Measurements from ENCODE around the gene ATRN. TPM values are rescaled to one million over a fixed set of nuclear protein-coding genes. Genes with fewer than 3 reads are reported as not detected.

ATRN gene
- total RNA-seq, 2 experiments from 2014 or later = 6.8 to 7.6 TPM

DNA sequence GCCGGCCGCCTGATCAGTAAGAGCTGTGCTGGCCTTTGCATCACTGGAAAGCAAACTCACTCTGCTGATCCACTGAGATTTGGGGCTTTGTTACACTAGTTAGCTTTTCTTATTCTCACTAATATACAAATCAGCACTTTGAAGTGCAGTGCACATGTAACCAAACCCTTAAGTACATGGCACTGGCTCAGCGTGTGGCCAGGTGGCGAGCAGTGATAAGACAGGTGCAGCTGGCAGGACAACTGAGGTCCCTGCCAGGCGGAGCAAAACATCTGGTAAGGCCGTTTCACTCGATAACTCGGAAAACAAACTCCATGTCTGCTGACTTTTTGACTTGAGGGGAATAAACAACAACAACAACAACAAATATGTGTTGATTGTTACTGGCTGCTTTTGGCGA lies 181.4 kb downstream of the ATRN start:
- ChIA-PET POLR2A (no interaction called here), CTCF (interaction anchor here (0.6 kb wide), 1 partner anchor 22 kb away, joined by 3 read pairs; no protein-coding TSS in a partner anchor)
- DNase-seq (no peak), ATAC-seq (no peak)
- Mint-ChIP-seq H3K4me1 (no peaks in the 10 kb centered on the region), H3K27ac (no peak overlapping the region), H3K9me3 (ENCODE audit: low read depth) (no peaks in the 10 kb centered on the region), H3K4me3 (no peak overlapping the region), H3K36me3 (ENCODE audit: low read depth) (peaks cover 10% of the 10 kb centered on the region), H3K27me3 (no peaks in the 10 kb centered on the region)
- intact Hi-C loops (cut with DNase I, micrococcal nuclease) = no loop called here

DNA sequence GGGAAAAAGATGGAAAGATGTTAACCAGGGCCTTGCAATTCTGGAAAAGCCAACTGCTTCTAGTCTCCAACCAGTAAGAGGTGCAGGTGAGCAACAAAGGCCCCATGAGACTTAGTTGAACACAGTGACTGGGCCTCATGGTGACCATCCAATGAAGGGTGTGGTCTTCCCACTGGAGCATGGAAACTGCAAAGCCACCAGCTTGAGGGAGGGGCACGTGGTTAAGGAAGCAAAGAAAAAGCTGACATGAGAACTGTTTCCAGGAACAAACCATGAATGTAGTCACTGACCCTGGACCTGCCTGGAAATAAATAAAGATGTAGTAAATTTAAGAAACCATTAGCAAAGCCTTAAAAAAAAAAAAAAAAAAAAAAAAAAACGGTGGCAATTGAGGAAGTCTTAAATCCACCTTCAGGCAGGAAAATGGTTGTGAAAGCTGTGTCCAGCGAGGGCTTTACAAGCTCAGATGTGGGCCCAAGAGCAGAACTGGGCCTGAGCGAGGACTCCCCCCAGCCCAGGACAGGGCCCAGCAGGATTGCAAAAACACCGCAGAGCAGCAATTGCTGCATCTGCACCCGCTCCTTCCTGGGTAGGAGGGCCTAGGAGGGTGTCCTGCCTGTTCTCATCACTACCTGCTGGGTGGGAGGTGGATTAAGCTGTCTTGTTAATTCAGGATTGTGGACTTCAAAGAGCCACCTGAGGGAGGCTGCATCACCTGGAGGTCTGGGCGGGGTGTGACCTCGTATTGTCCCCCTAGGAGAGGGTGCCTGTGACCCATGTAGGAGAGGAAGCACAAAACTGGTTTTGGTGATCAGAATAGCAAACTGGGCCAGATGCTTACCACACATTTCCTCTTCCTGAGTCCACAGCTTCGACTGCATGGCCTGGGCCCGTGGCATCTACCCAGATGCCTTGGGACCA lies 182.1 kb downstream of the ATRN start:
- CTCF ChIA-PET = interaction anchor here (1.5 kb wide), 1 partner anchor 13 kb away, joined by 3 read pairs; no protein-coding TSS in a partner anchor
- H3K4me3 Mint-ChIP-seq = no peak overlapping the region
- ATAC-seq = no peak
- DNase-seq = no peak
- H3K4me1 Mint-ChIP-seq = no peaks in the 10 kb centered on the region
- H3K27ac Mint-ChIP-seq = no peak overlapping the region
- peaks cover 8% of the 10 kb centered on the region for H3K36me3 Mint-ChIP-seq (ENCODE audit: low read depth)
- no peaks in the 10 kb centered on the region for H3K27me3 Mint-ChIP-seq
- no peaks in the 10 kb centered on the region for H3K9me3 Mint-ChIP-seq (ENCODE audit: low read depth)
- intact Hi-C loops (cut with DNase I, micrococcal nuclease) = no loop called here
- POLR2A ChIA-PET = no interaction called here

DNA sequence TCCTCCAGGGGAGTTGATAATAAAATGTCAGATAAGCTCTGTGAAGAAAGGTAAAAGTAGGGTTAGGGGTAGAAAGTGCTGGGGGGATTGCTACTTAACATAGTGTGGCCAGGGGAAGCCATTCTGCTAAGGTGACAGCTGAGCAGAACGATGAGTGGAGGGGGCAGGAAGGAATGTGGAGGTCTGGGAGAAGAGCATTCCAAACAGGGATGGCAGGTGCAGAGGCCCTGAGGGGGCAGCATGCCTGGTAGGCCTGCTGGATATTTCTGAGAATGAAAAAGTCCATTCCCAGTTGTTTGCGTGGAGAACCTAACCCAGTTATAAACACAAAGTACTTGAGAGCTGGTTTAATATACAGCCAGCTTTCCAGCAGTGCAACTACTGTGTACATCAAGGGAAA lies 183.1 kb downstream of the ATRN start:
- ChIA-PET CTCF (interaction anchor here (0.6 to 1.5 kb wide), 2 partner anchors 12 to 965 kb away, joined by 3 read pairs; no protein-coding TSS in a partner anchor), POLR2A (interaction anchor here (0.6 kb wide), 1 partner anchor 1055 kb away, joined by 6 read pairs; no protein-coding TSS in a partner anchor)
- H3K4me3 Mint-ChIP-seq = no peak overlapping the region

DNA sequence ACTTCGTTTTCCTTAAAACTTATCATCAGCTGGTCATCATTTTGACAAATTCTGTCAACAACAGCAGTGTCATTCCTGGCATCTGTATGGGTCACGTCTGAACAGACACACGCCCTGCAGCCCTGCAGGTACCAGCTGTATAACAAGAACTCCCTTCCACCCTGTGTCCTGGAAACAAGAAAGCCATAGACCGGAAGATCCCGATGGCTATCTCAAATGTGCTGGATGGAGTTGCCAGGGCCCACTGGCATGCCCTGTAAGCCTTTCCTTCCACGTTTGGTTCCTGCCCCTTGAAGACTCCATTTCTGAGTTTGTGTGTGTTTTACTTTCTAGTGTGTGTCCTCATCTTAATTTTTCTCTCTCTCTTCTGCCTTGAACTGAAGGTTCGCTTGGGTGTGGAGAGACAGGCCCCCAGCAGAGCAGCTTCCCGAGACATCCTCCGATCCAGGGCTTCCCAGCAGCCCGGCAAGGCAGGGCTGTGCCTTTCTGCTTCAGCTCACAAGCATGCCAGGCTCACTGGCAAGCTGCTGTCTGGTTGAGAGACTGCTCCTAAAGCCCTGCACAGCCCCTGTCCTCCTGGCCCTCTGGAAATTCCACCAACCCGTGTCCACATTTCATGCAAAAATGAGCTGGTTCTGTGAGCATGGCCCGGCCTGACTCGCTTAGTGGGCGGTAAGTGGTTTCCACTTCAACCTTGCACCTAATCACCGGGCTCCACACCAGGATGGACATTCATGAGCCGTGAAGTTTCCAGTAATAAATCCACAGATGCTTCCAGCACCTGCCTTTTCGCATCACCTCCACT lies 183.7 kb downstream of the ATRN start:
- ATAC-seq = no peak
- DNase-seq = no peak
- no peak overlapping the region for H3K27ac Mint-ChIP-seq
- intact Hi-C loops (cut with DNase I, micrococcal nuclease) = no loop called here
- POLR2A ChIA-PET = interaction anchor here (0.6 kb wide), 1 partner anchor 1055 kb away, joined by 6 read pairs; no protein-coding TSS in a partner anchor
- no peaks in the 10 kb centered on the region for H3K9me3 Mint-ChIP-seq (ENCODE audit: low read depth)
- peaks cover 7% of the 10 kb centered on the region for H3K27me3 Mint-ChIP-seq
- H3K36me3 Mint-ChIP-seq (ENCODE audit: low read depth) = peaks cover 7% of the 10 kb centered on the region
- CTCF ChIA-PET = interaction anchor here (0.6 to 1.5 kb wide), 2 partner anchors 11 to 966 kb away, joined by 3 read pairs; no protein-coding TSS in a partner anchor
- no peak overlapping the region for H3K4me3 Mint-ChIP-seq
- peaks cover 8% of the 10 kb centered on the region for H3K4me1 Mint-ChIP-seq

More for the DNA sequence above, 183.1 kb downstream of the ATRN start:
- Mint-ChIP-seq H3K27ac (no peak overlapping the region), H3K36me3 (ENCODE audit: low read depth) (peaks cover 8% of the 10 kb centered on the region), H3K9me3 (ENCODE audit: low read depth) (no peaks in the 10 kb centered on the region), H3K27me3 (peaks cover 2% of the 10 kb centered on the region), H3K4me1 (peaks cover 3% of the 10 kb centered on the region)
- ATAC-seq (no peak), DNase-seq (no peak)
- intact Hi-C loops (cut with DNase I, micrococcal nuclease) = no loop called here

DNA sequence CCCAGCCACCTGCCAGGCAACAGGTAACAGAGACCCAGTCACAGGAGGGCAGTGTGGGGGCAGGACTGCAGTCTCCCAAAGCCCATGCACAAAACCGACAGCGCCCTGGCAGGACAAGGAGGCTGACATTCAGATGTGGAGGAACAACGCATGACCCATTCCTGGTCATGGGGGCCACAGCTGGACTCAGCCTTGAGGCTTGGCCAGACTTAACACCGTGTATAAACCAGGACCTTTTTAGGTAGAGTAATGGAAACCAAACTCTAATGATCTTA lies 184.2 kb downstream of the ATRN start:
- no peak overlapping the region for H3K27ac Mint-ChIP-seq
- DNase-seq (no peak), ATAC-seq (no peak)
- H3K36me3 Mint-ChIP-seq (ENCODE audit: low read depth) = peaks cover 7% of the 10 kb centered on the region
- ChIA-PET POLR2A (no interaction called here), CTCF (no interaction called here)
- H3K4me1 Mint-ChIP-seq = peaks cover 8% of the 10 kb centered on the region
- no peak overlapping the region for H3K4me3 Mint-ChIP-seq
- peaks cover 10% of the 10 kb centered on the region for H3K27me3 Mint-ChIP-seq
- H3K9me3 Mint-ChIP-seq (ENCODE audit: low read depth) = no peaks in the 10 kb centered on the region
- intact Hi-C loops (cut with DNase I, micrococcal nuclease) = no loop called here

DNA sequence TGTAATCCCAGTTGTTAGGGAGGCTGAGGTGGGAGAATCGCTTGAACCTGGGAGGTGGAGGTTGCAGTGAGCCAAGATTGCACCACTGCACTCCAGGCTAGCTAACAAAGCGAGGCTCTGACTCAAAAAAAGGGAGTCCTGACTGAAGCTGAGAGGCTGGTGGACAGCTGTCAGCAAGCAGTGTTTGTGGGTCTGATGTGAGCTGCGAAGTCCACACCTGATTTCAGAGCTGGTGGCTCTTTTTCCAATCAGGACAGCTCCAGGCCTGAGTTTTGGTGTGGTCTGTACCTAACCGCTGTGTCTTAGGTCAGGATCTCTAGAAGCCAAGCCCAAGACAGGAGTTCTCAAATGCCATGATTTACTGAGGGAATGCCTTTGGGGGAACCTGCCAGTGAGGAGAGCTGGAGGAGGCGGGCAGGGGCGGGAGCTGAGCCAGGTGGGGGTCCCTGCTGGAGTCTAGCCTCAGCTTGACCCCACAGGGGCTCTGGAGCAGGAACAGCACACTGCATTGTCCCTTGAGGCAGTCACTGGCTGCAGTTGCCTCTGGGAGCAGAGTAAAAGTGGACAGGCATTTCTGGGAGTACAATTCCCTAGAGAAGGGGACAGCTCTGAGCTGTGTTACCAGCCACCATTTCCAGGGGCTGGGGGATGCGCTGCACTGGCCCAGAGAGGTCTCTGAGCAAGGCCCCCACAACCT lies 187.3 kb downstream of the ATRN start:
- peaks cover 8% of the 10 kb centered on the region for H3K4me1 Mint-ChIP-seq
- peaks cover 29% of the 10 kb centered on the region for H3K27me3 Mint-ChIP-seq
- ATAC-seq (no peak), DNase-seq (no peak)
- no peaks in the 10 kb centered on the region for H3K9me3 Mint-ChIP-seq (ENCODE audit: low read depth)
- H3K4me3 Mint-ChIP-seq = no peak overlapping the region
- ChIA-PET CTCF (interaction anchor here (1.1 to 1.3 kb wide), 2 partner anchors 8 to 19 kb away, joined by 3 to 4 read pairs; no protein-coding TSS in a partner anchor), POLR2A (no interaction called here)
- intact Hi-C loops (cut with DNase I, micrococcal nuclease) = no loop called here
- no peak overlapping the region for H3K27ac Mint-ChIP-seq
- peaks cover 3% of the 10 kb centered on the region for H3K36me3 Mint-ChIP-seq (ENCODE audit: low read depth)

DNA sequence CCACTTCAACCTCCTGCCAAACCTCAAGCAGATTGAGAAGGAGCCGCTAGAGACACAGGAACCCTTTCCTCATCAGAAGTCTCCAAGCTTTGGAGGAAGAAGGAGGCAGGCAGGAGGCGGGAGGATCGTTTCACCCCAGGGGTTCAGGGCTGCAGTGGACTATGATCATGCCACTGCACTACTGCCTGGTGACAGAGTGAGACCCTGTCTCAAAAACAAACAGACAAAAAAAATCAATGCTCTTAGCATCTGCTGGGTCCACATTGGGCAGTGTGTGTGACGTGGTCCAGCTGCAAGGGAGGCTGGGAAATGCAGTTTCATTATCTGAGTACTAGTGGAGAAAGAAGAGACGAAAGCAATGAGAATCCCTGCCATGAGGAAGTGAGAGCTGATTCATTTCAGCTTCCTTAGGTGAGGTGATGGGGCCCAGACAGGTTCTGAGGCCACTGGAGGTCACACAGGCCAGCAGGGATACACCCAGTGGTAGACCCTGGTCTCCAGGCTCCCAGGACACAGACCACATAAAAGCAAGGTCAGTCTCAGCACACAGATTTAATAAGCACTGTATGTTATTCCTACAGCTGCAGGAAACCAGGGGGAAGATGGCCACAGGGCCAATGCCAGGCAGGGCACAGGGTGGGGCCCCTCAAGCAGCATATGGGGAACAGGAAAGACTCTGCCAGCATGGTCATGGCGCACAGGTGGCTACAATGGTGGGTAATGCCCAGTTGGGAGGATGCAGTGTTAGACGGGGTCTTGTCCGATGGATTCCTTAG lies 188.1 kb downstream of the ATRN start:
- ATAC-seq (peak; percentile 89), DNase-seq (peak; percentile 52)
- peaks cover 8% of the 10 kb centered on the region for H3K4me1 Mint-ChIP-seq
- intact Hi-C loops (cut with DNase I, micrococcal nuclease) = no loop called here
- POLR2A ChIA-PET = no interaction called here
- H3K36me3 Mint-ChIP-seq (ENCODE audit: low read depth) = peaks cover under 1% of the 10 kb centered on the region
- no peak overlapping the region for H3K27ac Mint-ChIP-seq
- CTCF ChIA-PET = interaction anchor here (1.1 to 1.3 kb wide), 2 partner anchors 9 to 18 kb away, joined by 3 to 4 read pairs; no protein-coding TSS in a partner anchor
- no peaks in the 10 kb centered on the region for H3K9me3 Mint-ChIP-seq (ENCODE audit: low read depth)
- no peak overlapping the region for H3K4me3 Mint-ChIP-seq
- peaks cover 31% of the 10 kb centered on the region for H3K27me3 Mint-ChIP-seq

DNA sequence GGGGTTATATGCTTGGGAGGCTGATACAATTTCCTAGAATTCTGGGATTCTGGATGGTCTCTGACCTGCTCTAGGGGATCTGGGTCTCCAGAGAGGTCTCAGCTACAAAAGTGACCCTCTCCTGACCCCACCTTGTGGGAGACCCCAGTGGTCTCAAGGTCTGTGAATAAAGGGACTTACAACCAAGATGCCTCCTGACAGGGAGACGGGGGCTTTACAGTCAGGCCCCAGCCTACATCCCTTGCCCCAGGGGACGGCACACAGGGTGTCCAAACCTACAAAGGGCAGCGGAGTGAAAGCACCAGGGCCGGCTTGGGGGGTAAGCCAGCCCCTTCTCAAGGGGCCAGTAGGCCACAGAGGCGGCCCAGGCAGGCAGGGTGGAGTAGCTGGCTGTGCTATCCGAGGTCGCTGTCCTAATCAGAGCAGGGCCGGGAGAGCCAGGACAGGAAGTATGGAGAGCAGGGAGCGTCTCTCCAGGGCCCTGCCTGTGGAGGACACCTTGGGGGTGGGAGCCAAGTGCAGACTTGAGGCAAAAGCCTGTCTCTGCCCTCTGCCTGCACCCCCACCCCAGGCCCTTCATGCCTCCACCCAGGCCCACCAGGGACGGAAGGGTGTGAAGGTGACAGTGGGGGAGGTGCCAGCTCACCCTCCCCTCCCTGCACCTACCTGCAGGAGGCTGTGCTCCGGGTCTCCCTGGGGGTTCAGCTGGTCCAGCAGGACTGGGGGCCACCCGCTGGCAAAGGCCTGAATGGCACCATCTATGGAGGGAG lies 188.9 kb downstream of the ATRN start:
- Mint-ChIP-seq H3K9me3 (ENCODE audit: low read depth) (no peaks in the 10 kb centered on the region), H3K4me1 (peaks cover 8% of the 10 kb centered on the region), H3K4me3 (no peak overlapping the region), H3K36me3 (ENCODE audit: low read depth) (no peaks in the 10 kb centered on the region), H3K27ac (no peak overlapping the region), H3K27me3 (peaks cover 31% of the 10 kb centered on the region)
- intact Hi-C loops (cut with DNase I, micrococcal nuclease) = no loop called here
- CTCF ChIA-PET = interaction anchor here (0.7 to 1.3 kb wide), 2 partner anchors 17 to 86 kb away, joined by 3 to 4 read pairs; no protein-coding TSS in a partner anchor
- ATAC-seq (no peak), DNase-seq (no peak)
- POLR2A ChIA-PET = no interaction called here

DNA sequence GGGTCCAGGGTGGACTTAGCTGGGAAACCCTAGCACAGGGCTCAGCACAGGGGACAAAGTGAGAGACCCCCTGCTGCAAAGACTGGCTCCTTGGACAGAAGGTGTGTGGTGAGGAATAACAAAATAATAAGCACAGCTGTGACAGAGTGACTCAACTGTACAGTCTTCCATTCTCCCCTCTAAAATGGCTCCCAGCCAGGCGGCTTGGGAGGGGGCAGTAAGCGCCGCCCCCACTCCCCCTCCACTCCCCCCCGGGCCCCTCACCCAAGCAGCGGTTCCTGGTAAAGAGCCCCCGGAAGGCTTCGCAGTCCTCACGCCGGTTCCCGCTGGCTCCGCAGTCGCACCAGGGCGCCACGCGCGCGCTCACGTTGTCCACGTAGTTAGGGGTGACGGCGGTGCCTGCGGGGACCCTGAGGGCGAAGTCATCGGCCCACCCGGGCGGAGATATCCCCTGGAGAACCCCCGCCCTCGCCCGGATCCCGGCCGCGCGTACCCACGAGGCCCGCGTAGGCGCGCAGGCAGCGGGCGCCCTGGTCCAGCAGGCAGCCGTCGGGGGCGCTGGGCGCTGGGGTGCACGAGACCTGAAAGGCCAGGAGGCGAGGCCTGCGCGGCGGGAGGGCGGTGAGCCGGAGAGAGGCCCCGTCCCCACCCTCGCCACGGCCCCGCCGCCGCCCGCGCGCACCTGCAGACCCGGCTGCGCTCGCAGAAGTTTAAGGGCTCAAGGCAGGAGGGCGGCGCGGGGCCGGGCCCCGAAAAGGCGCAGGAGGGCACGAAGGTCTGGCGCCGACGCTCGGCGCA lies 189.6 kb downstream of the ATRN start:
- intact Hi-C loops (cut with DNase I, micrococcal nuclease) = no loop called here
- no peak overlapping the region for H3K4me3 Mint-ChIP-seq
- H3K36me3 Mint-ChIP-seq (ENCODE audit: low read depth) = no peaks in the 10 kb centered on the region
- H3K4me1 Mint-ChIP-seq = peaks cover 11% of the 10 kb centered on the region
- POLR2A ChIA-PET = no interaction called here
- H3K9me3 Mint-ChIP-seq (ENCODE audit: low read depth) = no peaks in the 10 kb centered on the region
- H3K27ac Mint-ChIP-seq = no peak overlapping the region
- H3K27me3 Mint-ChIP-seq = peaks cover 33% of the 10 kb centered on the region
- CTCF ChIA-PET = interaction anchor here (0.7 kb wide), 1 partner anchor 85 kb away, joined by 3 read pairs; no protein-coding TSS in a partner anchor
- no peak for DNase-seq
- no peak for ATAC-seq

All from activated CD4-positive, alpha-beta T cell treated with anti-CD3 and anti-CD28 coated beads for 36 hours (primary cell).